Measurements from ENCODE around the gene FLRT2.

FLRT2 gene

DNA sequence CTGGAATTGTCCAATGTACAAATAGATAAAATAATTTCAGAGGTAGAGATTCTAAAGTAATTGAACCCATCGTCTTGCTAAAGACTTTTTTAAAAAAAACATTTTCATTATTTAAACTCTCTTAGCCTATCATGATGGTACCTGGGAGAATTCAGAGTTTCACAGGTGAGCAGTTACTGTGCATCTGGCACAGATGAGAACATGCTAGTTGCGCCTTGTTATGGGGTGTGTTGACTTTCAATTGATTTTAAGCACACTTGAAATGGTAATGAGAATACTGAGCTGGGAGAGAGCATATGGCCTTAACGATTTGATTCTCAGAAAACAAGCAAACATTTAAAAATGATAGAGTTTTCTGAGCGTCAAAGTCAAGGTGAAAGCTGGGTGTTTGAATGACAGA lies 66.6 kb downstream of the FLRT2 start:
- DNase-seq (ENCODE audit: low spot score) = no peak

DNA sequence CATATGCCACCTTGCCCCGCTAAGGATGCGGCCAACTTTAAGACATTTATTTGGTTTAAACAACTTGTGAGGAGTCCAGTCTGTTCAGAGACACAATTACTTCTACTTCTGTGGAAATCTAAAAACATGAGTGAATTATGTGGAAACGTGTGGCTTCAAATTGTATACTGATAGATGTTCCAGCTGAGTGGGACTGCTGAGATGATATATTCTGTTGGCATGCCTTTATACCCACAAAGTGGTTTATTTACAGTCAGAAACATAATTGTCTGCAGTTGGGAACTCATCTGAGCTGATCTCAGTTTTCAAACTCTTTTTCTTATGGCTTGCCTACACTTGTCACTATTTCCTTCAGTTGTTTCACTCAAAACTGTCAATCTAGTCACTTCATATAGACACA lies 67.8 kb downstream of the FLRT2 start:
- DNase-seq (ENCODE audit: low spot score) = no peak

DNA sequence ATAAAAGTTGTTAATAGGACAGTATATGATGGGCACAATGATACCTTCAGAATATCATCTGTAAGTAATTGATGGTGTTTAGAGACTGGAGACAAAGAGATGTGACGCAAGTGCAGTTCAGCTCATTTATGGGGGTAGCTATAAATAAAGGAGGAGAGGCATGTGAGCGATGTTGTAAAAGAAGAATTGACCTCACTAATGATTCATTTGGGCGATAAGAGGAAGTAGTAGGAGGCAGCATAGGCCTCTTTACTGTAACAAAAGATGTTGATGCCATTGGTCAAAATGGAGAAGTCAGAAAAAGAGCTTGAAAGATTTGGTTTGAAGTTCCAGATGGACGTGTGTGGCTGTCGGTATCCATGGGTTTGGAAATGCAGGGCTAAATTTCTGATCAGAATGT lies 70.0 kb downstream of the FLRT2 start:
- DNase-seq (ENCODE audit: low spot score) = no peak

DNA sequence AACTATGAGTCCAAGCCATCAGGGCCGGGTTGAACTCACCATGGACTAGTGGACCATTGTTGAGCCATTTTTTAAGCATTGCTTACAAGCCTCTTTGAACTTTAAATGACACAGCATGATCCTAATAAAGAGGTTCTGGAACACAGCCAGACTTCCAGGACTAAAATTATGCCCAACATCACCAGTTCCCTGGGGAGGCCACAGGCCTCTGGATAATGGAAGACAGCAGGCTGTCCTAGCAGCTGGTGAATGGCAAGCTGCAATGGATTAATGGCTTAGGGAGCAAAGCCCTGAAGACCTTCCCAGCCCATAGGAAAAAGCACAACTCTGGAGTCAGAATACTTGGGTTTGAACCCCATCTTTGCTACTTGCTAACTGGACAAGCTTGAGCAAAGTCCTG lies 71.3 kb downstream of the FLRT2 start:
- no peak for DNase-seq (ENCODE audit: low spot score)

DNA sequence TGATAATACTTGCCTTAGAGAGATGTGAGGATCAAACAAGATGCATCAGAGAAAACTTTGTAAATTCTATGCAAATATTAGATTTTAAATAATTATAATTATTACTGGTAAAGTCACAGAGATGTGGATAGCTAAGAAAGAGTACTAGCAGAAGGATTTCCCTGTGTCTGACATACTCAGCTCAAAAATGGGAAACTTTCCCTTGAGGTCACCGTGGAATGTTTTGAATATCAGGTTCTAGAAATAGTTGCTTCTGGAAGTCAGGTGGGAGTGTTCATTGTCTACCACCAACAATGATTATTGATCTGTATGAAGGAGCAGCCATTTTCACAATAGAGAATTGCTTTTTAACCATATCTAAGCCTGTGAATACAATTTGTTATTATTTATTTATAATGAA lies 71.7 kb downstream of the FLRT2 start:
- DNase-seq (ENCODE audit: low spot score) = no peak

DNA sequence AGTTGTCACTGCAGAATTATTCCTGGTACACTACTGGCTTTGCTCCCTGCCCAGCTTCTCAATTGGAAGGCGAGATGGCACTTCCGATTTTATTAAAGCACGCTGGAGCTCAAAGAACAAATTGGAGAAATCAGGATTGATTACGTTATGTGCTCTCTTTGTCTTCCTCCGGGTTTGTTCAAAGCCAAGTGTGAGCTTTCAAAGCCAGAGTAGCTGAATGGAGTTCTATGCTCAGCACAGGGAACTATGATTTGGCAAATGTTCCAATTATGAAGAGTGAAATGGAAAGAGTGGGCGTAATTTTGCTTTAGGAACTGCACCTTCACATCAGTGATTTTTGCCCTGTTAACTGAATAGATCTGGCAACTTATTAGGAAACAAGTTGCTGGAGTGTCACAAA lies 72.4 kb downstream of the FLRT2 start:
- no peak for DNase-seq (ENCODE audit: low spot score)

DNA sequence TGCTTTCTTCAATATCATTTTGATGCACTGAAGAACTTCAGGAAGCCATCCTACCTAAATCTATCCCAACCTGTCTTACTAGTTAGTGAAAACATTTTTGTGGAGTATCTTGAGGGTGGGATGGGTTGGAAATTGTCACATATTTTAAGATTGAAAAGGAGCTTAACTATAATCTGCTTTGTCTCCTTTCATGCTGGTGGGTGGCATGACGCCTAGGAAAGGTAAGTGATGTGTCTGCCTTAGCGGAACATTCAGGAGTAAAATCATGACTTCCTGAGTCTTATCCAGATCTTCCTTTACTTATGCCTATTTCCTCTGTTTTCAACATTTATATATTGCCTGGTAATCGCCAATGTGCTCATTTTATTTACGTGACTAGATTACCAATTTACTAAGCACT lies 74.1 kb downstream of the FLRT2 start:
- no peak for DNase-seq (ENCODE audit: low spot score)

DNA sequence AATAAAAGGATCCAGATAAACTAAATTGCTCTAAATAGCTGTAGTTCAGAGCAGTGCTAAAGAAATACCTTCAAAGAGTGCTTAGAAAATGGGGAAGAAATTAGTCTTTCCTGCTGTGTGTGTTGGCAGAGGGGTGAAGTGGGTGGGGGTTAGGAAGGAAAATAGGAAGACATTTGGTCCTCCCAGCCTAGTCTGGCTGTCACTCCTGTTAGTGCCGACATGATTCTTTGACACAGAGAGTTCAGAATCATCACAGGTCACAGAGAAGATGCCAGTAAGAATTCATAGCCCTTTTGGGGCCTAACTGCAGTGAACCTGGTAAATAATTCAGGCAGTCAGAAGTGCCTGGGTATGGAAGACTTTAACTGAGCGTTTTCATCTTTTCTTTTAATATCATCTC lies 74.8 kb downstream of the FLRT2 start:
- no peak for DNase-seq (ENCODE audit: low spot score)

DNA sequence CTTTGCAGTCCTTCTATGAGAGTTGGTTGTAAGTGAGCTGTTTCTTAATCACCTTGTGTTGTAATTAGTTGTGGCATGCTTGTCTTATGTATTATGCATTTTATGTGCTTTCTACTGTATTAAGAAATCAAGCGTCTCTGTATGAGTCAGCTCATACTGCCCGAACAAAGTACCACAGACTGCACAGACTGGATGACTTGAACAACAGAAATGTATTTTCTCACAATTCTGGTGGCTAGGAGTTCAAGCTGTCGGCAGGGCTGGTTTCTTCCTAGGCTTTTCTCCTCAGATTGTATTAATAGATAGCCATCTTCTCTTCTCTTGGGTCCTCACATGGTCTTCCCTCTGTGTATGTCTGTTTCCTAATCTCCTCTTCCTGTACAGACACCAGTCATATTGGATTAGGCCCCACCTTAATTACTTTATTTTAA lies 77.7 kb downstream of the FLRT2 start:
- no peak for DNase-seq (ENCODE audit: low spot score)

DNA sequence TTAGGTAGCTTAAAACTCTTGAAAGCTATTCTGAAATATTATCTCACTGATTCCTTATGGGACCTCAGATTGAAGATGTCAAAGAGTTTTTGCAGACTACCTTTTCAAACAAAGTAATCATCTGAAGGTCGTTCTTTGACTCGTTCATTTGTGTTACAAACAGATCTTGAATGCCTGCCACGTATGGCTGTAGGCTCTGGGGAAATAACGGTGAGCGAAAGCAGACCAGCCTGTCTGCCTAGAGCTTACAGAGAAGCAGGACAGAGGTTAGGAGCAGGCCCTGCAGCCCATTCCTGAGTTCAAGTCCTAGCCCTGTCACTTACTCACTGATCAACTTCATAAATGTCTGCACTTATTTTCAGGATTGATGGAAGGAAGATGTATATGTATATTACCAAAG lies 83.6 kb downstream of the FLRT2 start:
- DNase-seq (ENCODE audit: low spot score) = no peak

DNA sequence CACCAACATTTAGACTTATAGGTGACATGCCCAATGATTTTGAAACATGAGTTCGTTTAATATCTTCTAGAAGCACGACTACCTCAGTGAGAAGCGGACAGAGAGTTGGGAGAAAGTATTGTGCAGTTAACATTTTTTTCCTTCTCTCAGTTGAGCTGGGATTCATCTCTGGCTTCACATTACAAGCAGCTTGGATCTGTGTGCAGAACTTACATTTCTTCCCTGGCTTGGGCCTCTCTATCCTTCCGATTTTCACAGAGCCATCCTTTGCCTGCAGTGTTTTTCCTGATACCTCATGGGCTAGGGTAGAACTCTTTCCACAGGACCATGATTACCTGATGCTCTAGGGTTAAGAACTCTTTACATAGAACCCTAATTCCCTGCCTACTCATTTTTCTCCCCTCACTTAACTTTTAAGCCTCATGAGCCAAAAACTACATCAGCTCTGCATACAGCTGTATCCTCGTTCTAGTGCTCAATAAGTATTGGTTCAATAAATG lies 86.5 kb downstream of the FLRT2 start:
- DNase-seq (ENCODE audit: low spot score) = no peak

DNA sequence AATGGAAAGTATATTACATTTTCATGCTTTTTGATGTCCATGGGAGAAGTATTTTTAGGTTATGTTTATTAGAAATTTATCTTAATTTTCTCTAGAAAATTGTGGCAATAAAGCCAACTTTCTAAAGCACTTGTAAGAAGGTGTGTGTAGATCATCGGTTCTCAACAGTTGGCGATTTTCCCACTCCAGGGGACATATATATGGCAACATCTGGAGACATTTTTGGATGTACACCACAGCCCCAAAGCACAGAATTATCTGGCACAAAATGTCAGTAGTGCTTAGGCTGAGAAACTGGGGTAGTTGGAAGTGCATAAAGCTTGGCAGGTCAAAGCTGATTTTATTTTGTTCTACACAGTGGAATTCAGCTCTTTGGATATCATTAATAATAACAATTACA lies 86.9 kb downstream of the FLRT2 start:
- no peak for DNase-seq (ENCODE audit: low spot score)

DNA sequence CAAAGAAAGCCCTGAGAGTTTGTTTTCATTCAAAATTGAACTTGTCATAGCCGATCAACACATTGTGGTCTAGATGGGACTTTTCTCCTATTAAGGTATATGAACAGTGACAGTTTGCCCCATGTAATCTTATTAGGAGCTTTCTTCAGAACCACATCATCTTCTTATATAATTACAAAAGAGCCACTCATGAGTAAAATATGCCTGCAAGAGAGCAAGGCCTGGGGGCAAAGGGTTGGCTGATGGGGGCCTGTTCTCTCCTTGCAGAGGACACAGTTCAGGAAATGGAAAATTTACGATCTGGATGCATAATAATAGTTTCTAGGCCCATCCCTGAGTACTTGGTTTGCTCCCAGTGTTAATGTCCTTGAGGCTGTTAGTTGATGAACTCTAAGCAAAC lies 87.8 kb downstream of the FLRT2 start:
- DNase-seq (ENCODE audit: low spot score) = no peak

DNA sequence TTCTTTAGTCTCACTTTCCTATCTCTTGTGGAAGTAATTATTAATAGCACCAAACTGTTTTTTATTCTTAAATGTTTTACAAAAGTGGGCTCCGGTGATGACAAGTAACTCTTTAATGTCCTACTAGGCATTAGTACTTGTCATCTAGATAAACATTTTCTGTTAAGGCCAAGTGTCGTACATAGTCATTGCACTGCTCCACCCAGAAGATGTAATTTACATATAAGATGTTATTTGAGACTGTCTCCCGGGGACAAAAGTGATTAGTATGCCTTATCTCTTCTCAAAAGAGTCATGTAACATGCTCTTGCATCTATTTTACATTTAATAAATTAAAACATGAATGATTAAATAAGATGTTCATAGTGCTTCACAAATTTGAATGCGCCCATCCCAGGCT lies 88.4 kb downstream of the FLRT2 start:
- DNase-seq (ENCODE audit: low spot score) = no peak

DNA sequence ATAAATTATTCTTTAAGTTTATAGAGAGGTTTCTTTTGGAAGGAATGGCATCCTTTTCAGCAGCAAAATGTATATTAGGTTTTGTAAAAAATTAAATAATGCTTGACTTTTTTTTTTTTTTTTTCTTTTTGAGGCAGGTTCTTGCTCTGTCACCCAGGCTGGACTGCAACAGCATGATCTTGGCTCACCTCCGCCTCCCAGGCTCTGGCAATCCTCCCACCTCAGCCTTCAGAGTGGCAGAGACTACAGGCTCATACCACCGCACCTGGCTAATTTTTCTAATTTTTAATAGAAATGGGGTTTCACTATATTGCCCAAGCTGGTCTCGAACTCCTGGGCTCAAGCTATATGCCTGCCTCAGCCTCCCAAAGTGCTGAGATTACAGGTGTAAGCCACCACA lies 89.0 kb downstream of the FLRT2 start:
- no peak for DNase-seq (ENCODE audit: low spot score)

DNA sequence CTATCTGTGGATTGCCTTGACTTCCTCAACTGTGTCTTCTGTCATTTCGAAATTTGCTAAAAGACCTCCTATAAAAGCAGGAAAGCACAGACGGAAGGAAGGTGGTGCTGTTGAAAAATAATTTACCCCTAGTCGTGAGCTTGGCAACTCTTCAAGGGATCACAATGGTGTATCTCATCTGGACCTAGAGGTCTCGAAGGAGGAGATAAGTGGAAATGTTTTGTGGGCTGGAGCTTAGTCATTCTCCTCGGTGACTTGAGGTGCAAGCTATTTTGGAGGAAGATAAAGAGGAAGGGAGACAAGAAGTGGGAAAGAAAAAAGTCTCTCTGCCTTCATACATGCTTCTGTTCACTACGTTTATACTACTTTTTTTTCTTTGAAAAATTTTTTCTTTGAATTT lies 89.9 kb downstream of the FLRT2 start:
- no peak for DNase-seq (ENCODE audit: low spot score)

DNA sequence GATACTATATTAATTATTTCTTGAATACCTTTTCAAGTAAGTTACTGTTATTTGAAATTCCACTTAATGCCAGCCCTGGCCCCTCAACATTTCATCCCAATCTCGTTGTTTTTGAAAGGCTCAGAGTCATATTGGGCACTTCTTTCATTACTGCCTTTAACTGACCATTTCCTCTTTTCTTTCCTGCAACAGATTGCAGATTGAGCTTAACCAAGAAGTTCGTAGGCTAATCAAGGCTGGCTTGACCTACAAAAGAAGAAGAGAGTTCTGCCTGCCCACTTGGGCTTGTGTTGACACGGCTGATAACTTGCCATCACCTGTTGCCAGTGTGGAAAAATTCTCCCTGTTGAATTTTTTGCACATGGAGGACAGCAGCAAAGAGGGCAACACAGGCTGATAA lies 91.0 kb downstream of the FLRT2 start:
- DNase-seq (ENCODE audit: low spot score) = no peak

DNA sequence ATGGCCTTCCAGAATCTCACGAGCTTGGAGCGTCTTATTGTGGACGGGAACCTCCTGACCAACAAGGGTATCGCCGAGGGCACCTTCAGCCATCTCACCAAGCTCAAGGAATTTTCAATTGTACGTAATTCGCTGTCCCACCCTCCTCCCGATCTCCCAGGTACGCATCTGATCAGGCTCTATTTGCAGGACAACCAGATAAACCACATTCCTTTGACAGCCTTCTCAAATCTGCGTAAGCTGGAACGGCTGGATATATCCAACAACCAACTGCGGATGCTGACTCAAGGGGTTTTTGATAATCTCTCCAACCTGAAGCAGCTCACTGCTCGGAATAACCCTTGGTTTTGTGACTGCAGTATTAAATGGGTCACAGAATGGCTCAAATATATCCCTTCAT lies 92.2 kb downstream of the FLRT2 start:
- no peak for DNase-seq (ENCODE audit: low spot score)

DNA sequence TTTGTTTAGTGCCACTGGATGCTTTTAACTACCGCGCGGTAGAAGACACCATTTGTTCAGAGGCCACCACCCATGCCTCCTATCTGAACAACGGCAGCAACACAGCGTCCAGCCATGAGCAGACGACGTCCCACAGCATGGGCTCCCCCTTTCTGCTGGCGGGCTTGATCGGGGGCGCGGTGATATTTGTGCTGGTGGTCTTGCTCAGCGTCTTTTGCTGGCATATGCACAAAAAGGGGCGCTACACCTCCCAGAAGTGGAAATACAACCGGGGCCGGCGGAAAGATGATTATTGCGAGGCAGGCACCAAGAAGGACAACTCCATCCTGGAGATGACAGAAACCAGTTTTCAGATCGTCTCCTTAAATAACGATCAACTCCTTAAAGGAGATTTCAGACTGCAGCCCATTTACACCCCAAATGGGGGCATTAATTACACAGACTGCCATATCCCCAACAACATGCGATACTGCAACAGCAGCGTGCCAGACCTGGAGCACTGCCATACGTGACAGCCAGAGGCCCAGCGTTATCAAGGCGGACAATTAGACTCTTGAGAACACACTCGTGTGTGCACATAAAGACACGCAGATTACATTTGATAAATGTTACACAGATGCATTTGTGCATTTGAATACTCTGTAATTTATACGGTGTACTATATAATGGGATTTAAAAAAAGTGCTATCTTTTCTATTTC lies 93.2 kb downstream of the FLRT2 start:
- no peak for DNase-seq (ENCODE audit: low spot score)

DNA sequence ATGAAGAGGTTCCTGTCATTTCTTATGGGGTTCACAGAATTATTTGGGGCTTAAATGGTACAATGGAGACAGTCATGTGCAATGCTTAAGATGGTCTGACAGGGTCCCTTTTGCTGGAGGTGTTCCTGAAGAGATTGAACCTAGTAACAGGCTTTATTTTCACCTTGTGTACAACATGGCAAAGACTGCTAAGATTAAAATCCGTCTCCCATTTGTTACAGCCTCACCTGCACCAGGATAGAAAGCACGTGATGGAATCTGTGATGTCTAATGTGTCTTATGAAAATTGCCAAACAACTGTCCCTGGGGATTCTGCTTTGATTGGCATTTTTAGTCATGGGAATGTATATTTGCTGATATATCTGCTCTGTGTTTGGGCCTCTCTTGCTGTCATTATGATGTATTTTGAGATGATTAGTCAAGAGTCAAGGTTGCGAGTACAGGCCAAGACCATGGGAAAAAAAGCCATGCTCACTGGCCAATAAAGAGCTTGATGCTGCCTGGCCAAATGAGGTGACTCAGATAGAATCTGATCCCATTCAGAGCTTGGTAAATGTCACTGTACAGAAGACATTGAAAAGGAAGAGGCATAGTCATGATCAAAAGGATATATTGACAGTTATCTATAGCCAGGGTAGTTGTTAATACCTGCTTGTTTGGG lies 96.1 kb downstream of the FLRT2 start:
- no peak for DNase-seq (ENCODE audit: low spot score)

DNA sequence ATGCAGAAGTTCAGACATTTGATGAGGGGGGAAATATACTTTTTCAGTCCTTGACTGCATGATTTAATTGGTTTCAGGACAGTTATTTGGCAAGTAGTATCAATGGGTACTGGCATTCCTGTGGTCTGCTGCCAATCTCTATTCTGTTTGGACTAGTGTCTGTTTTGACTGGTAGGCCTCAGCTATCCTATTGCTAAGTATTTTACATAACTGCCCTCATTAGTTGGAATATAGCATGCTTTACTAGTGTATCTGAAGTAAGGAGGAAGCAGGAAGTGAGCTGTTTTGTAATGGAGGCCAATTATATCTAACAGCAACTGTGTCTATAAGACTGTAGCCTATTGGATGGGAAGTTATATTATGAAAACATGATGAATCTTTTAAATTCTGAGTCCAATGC lies 104.3 kb downstream of the FLRT2 start:
- no peak for DNase-seq (ENCODE audit: low spot score)

DNA sequence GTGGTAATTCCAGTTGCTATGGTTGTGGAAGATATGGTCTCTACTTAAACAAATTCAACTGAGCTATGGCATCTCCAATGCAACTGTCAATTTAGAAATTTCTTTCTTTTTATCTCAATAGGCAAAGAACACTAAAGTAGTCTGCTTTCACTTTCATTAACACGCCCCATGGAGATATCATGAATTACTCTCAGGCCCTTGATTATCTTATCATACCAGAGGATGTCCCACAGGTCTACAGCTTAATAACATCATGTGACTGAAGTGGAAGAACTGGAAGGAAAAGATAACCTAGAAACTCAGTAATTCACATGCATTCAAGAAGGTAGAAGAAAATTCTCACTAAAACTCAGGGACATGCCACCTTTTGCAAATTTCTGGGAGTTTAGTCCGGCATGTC lies 114.3 kb downstream of the FLRT2 start:
- DNase-seq (ENCODE audit: low spot score) = no peak

DNA sequence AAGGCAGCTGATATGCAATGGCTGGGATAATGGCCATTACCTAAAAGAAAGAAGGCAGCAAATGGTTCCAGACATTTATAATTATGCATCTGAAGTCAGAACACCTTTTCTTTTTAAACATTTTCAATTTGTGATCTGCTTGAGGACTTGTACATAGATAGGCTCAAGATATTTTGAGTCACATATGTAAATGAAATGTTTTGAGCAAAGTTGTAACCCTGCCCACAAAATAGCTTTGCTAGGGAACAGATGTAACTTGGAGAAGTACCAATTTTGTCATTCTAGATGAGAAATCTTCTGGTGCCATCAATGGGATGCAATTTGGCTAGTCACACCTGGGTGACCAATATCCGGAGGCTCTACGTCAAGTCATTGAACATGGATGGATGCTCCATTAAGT lies 123.1 kb downstream of the FLRT2 start:
- no peak for DNase-seq (ENCODE audit: low spot score)
